HG03135 (cell line): ENCODE results near the gene USP17L11.
"Not testable (repeated sequence)": the region's sequence is repeated elsewhere in the genome, so short reads cannot be mapped to it uniquely, and the experiment has no call there.

Source experiments
- ATAC-seq: cut with Tn5 transposase; IDR thresholded peaks from one replicate; pipeline ENCODE4 v1.9.1; 2021; ENCODE audit warnings: mild to moderate bottlenecking, moderate library complexity; ENCODE audit not compliant: unreplicated experiment

The USP17L11 gene

DNA sequence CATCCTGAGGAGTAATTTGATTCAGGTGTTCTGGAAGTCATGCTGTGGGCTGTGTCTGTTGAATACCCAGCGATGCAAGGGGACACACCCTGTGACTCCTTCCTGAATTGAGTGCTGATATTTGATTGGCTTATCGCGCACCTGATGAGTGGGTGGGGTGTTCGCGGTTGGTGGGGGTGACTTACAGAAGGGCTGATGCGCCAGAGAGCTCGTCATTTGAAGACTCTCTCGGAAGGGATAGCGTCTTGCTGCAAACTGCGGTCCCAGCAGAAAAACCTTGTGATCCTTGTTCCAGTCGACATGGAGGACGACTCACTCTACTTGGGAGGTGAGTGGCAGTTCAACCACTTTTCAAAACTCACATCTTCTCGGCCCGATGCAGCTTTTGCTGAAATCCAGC lies at the start of gene USP17L11:
Gene USP17L11 (plus strand): TSS at position 301 of the 400 bp plus-strand sequence. CDS start 0 bp downstream, at position 301.
- ATAC-seq = not testable (repeated sequence)

DNA sequence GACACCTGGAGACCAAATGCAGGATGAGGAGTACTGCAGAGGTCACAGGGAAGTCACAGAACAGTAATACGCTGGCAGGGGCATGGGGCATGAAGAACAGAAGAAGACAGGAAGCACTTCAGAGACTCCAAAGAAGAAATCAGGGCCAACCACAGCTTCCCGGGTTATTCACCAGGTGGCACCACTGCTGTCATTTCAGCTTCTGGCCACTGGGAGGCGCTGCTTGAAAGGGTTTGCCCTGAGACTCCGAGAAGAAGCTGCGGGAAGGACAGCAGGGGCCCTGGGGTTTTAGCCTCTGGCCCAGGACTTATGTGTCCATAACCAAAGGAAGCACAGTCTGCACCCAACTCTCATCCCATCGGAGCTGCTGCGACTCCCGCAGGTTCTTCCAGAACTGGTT lies 49.2 kb upstream of the USP17L11 start:
- not testable (repeated sequence) for ATAC-seq

- ATAC-seq = not testable (repeated sequence)
Measured at GRCh38 chr4:9169791-9170459, 45.3 kb upstream of the USP17L11 start, which contains the start of gene FAM90A26. Gene FAM90A26, plus strand, starts transcription at chr4:9170409. Its CDS starts 2,764 bp downstream, at chr4:9173173.

DNA sequence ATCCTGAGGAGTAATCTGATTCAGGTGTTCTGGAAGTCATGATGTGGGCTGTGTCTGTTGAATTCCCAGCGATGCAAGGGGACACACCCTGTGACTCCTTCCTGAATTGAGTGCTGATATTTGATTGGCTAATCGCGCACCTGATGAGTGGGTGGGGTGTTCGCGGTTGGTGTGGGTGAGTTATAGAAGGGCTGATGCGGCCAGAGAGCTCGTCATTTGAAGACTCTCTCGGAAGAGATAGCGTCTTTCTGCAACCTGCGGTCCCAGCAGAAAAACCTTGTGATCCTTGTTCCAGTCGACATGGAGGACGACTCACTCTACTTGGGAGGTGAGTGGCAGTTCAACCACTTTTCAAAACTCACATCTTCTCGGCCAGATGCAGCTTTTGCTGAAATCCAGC lies 4.8 kb upstream of the USP17L11 start, which contains the start of gene USP17L10:
Gene USP17L10 (plus strand): TSS at position 301 of the 400 bp plus-strand sequence. CDS start 0 bp downstream, at position 301.
- not testable (repeated sequence) for ATAC-seq

DNA sequence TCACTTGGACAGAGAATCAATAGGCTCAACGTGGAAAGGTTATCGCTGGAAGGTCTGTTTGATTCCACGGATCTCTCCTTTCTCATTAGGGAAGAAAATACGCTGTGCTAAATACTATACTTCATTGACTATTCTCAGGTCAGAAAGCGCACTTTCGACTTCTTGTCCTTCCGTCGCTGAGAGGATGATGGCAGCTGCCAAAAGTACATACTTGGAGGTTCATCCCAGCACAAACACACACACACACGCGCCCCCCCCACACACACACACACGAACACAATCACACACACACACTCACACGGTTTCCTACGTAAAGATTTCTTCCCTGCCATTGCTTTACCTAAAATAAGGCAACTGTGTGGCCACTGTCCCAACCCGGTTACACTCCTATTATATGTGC lies 504 bp upstream of the USP17L11 start:
- ATAC-seq = not testable (repeated sequence)

- ATAC-seq = not testable (repeated sequence)
Measured at GRCh38 chr4:9219852-9220251, 4.6 kb downstream of the USP17L11 start, which contains the start of gene USP17L12. Gene USP17L12, plus strand, starts transcription at chr4:9220152. Its CDS starts 0 bp downstream, at chr4:9220152.

- not testable (repeated sequence) for ATAC-seq
Measured at GRCh38 chr4:9224596-9224995, 9.4 kb downstream of the USP17L11 start, which contains the start of gene USP17L13. Gene USP17L13, plus strand, starts transcription at chr4:9224896. Its CDS starts 0 bp downstream, at chr4:9224896.

- not testable (repeated sequence) for ATAC-seq
Measured at GRCh38 chr4:9230249-9230648, 15.0 kb downstream of the USP17L11 start.

DNA sequence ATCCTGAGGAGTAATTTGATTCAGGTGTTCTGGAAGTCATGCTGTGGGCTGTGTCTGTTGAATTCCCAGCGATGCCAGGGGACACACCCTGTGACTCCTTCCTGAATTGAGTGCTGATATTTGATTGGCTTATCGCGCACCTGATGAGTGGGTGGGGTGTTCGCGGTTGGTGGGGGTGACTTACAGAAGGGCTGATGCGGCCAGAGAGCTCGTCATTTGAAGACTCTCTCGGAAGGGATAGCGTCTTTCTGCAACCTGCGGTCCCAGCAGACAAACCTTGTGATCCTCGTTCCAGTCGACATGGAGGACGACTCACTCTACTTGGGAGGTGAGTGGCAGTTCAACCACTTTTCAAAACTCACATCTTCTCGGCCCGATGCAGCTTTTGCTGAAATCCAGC lies 18.9 kb downstream of the USP17L11 start, which contains the start of gene USP17L15:
Gene USP17L15 (plus strand): TSS at position 301 of the 400 bp plus-strand sequence. CDS start 0 bp downstream, at position 301.
- not testable (repeated sequence) for ATAC-seq

DNA sequence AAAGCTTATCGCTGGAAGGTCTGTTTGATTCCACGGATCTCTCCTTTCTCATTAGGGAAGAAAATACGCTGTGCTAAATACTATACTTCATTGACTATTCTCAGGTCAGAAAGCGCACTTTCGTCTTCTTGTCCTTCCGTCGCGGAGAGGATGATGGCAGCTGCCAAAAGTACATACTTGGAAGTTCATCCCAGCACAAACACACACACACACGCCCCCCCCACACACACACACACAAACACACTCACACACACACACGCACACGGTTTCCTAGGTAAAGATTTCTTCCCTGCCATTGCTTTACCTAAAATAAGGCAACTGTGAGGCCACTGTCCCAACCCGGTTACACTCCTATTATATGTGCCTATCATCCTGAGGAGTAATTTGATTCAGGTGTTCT lies 23.3 kb downstream of the USP17L11 start:
- not testable (repeated sequence) for ATAC-seq

GRCh38 chr4:9243579-9243978 lies 28.4 kb downstream of the USP17L11 start, which contains the start of gene USP17L17:
Gene USP17L17, plus strand, starts transcription at chr4:9243879. Its CDS starts 0 bp downstream, at chr4:9243879.
- not testable (repeated sequence) for ATAC-seq

DNA sequence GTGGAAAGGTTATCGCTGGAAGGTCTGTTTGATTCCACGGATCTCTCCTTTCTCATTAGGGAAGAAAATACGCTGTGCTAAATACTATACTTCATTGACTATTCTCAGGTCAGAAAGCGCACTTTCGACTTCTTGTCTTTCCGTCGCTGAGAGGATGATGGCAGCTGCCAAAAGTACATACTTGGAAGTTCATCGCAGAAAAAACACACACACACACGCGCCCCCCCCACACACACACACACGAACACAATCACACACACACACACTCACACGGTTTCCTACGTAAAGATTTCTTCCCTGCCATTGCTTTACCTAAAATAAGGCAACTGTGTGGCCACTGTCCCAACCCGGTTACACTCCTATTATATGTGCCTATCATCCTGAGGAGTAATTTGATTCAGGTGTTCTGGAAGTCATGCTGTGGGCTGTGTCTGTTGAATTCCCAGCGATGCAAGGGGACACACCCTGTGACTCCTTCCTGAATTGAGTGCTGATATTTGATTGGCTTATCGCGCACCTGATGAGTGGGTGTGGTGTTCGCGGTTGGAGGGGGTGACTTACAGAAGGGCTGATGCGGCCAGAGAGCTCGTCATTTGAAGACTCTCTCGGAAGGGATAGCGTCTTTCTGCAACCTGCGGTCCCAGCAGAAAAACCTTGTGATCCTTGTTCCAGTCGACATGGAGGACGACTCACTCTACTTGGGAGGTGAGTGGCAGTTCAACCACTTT lies 32.9 kb downstream of the USP17L11 start, which contains the start of gene USP17L18:
Gene USP17L18 (plus strand): TSS at position 678 of the 728 bp plus-strand sequence. CDS start 0 bp downstream, at position 678.
- ATAC-seq = not testable (repeated sequence)

DNA sequence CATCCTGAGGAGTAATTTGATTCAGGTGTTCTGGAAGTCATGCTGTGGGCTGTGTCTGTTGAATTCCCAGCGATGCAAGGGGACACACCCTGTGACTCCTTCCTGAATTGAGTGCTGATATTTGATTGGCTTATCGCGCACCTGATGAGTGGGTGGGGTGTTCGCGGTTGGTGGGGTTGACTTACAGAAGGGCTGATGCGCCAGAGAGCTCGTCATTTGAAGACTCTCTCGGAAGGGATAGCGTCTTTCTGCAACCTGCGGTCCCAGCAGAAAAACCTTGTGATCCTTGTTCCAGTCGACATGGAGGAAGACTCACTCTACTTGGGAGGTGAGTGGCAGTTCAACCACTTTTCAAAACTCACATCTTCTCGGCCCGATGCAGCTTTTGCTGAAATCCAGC lies 37.9 kb downstream of the USP17L11 start, which contains the start of gene USP17L19:
Gene USP17L19 (plus strand): TSS at position 301 of the 400 bp plus-strand sequence. CDS start 0 bp downstream, at position 301.
- not testable (repeated sequence) for ATAC-seq

GRCh38 chr4:9257824-9258223 lies 42.6 kb downstream of the USP17L11 start, which contains the start of gene USP17L20:
Gene USP17L20, plus strand, starts transcription at chr4:9258124. Its CDS starts 0 bp downstream, at chr4:9258124.
- not testable (repeated sequence) for ATAC-seq

GRCh38 chr4:9262572-9262971 lies 47.4 kb downstream of the USP17L11 start, which contains the start of gene USP17L21:
Gene USP17L21, plus strand, starts transcription at chr4:9262872. Its CDS starts 0 bp downstream, at chr4:9262872.
- not testable (repeated sequence) for ATAC-seq
